ENCODE measurements around the gene ABCC2.
"Not testable (repeated sequence)": the region's sequence is repeated elsewhere in the genome, so short reads cannot be mapped to it uniquely, and the experiment has no call there.

The ABCC2 gene

DNA sequence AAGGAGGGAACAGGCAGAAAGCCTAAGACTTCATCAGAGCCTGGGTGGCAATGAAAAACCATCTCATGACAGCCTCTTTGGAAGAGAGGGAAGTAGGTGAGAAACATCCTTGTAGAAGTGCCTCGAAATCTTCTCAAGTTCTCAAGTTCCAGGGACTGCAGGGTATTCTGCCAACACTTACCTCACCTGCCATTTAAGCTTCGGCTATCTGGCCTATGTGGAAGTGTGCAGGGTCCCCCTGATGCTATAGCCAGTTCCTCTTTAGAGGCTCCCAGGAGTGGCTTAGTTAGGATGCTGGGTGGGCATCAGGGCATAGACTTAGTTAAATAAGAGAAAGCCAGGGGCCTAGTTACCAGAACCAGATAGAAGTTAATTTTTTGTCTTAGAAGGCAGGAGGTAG, 27.0 kb downstream of the ABCC2 start:
- no peak for DNase-seq (ENCODE audit: low read depth)

GRCh38 chr10:99809931-99810615, 27.6 kb downstream of the ABCC2 start:
- DNase-seq (ENCODE audit: low read depth) = no peak

DNA sequence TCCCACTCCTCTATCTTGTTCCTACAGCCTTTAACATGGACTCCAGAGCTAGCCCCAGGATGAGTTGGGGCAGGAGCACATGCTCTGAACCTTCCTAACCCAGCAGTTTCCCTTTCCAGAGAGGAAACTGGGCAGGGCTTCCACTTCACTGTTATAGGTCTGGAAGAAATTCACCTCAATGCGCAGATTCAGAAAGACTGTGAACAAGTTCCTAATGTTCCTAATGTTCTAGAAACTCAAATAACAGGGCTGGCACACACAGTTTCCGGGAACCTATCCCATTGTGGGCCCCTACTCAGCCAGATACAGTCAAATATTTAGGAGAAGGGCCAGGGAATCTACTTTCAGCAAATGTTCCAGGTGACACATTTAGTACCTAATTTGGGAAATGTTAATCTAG, 29.7 kb downstream of the ABCC2 start:
- DNase-seq (ENCODE audit: low read depth) = no peak

GRCh38 chr10:99814143-99814542, 31.7 kb downstream of the ABCC2 start:
- DNase-seq (ENCODE audit: low read depth) = no peak

- no peak for DNase-seq (ENCODE audit: low read depth)
Measured at GRCh38 chr10:99815621-99816020, 33.2 kb downstream of the ABCC2 start.

GRCh38 chr10:99827936-99828335, 45.5 kb downstream of the ABCC2 start:
- DNase-seq (ENCODE audit: low read depth) = no peak

DNA sequence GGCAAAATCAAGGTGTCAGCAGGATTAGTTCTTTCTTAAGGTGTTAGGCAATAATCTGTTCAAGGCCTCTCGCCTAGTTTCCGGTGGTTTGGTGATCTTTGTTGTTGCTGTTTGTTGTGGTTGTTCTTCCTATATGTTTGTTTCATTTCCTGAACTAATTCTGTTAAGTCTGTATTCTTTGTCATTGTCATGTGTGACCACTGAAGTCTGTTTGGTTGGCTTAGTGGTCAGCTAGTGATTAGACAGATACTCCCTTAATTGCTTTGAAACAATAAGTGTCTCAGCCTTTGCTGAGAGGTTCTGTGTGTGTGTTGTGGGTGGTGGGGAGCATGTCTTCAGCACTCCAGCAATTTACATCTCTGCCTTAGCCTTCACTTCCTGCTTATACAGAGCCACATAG, 46.0 kb downstream of the ABCC2 start:
- no peak for DNase-seq (ENCODE audit: low read depth)

GRCh38 chr10:99832439-99832838, 50.0 kb downstream of the ABCC2 start:
- no peak for DNase-seq (ENCODE audit: low read depth)

DNA sequence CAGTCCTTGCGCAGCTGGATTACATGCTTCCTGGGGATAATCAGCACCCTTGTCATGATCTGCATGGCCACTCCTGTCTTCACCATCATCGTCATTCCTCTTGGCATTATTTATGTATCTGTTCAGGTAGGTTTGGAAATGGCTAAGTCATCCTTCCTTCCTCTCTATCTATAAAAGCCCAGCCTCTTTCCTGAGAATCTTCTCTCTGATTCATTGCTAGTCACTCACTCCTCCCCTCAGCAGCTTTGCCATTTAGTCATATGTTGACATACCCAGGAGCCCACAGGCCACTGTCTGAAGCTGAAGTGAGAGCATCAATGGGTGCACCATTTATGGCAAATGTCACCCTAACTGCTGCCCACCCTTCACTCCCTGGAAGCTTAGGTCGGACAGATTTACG, 52.0 kb downstream of the ABCC2 start:
- peak; percentile 58 for DNase-seq (ENCODE audit: low read depth)

- DNase-seq (ENCODE audit: low read depth) = no peak
Measured at GRCh38 chr10:99835947-99836346, 53.5 kb downstream of the ABCC2 start.

DNA sequence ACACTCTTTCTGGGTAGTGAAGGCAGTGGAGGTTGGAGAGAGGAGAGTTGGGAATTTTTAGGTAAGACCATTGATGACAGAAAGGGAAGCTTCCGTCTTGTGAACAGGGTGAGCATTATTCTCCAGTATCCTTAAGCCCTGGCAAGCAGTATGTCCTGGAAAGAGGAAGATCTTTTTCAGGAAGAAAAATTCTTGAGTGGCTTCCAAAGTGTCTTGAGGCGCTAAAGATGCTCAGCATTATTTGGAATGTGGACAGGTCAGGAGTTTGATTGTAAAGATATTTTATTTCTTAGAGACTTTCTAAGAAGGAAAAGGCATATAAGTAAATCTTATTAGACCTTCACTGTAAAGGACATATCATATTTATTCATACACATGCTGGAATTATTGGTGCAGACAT, 54.3 kb downstream of the ABCC2 start:
- DNase-seq (ENCODE audit: low read depth) = no peak

DNA sequence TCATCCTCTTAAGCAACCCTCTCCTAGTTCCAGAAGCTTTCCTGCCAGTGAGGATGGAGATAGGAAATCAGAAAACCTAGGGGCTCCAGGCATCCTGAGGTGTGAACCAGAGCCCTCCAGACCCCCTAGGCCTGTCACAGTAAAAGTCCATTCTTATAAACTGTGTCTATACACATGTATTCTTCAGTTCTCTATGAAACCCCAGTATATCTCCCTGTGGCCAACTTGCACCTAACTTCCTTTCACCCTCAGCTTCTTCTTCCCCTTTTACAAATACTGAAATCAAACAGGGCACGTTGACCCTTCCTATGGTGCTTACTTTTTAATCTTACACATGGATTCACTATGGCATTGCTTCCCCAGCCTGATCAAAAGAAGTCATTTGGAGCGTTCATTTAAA, 58.4 kb downstream of the ABCC2 start:
- DNase-seq (ENCODE audit: low read depth) = not testable (repeated sequence)

DNA sequence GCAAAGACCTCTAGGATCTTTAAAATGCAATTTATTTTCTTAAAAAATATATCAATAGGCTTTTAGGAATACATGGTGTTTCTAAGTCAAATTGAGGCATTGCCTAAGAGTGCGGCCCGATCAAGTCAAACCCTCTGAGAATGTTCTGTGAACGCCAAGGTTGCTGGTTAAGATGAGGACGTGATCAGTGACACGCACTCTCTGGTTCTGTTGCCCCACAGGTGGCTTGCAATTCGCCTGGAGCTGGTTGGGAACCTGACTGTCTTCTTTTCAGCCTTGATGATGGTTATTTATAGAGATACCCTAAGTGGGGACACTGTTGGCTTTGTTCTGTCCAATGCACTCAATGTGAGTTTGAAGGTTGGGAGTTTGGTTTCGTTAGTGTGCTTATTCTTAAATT, 59.3 kb downstream of the ABCC2 start:
- DNase-seq (ENCODE audit: low read depth) = no peak

DNA sequence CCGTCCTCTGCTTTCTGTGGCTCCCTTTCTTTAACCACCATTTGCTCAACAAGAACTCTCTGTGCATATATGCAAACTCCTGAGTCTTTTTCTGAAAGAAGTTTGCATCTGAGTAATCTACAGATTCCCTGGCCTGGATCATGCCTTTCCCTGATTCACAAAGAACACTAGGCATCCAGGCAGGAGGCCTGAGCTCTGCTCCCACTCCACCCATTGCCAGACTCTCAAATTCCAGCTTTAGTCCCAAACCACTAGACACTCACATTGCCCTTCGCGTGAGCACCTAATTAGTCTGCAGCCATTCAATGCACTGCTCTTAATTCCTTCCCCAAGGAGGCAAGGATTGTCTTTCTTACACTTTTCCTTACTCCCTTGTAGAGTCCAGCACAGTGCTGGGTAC, 60.9 kb downstream of the ABCC2 start:
- no peak for DNase-seq (ENCODE audit: low read depth)

GRCh38 chr10:99844433-99844955, 62.1 kb downstream of the ABCC2 start:
- DNase-seq (ENCODE audit: low read depth) = no peak

- peak; percentile 72 for DNase-seq (ENCODE audit: low read depth)
Measured at GRCh38 chr10:99845837-99846382, 63.5 kb downstream of the ABCC2 start.

- no peak for DNase-seq (ENCODE audit: low read depth)
Measured at GRCh38 chr10:99849057-99849456, 66.6 kb downstream of the ABCC2 start.

DNA sequence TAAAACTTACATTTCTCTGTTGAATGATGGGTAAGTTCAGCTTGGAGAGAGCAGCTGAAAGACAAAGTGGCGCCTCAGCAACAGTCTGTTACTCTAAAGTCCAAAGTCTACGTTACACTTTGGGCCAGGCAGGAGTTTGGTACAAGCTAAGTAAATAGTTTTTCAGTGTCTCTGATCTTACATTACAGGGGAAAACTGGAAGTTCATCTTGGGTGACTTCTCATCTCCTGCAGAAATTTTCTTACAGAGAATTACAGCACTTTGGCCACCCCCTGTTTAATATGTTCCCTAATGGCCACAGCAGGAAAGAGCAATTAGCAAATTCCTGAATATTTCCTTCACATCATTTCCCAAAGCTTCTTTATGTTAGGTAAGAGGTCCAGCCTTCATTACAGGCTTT, 67.1 kb downstream of the ABCC2 start:
- no peak for DNase-seq (ENCODE audit: low read depth)

GRCh38 chr10:99850021-99850766, 67.8 kb downstream of the ABCC2 start:
- no peak for DNase-seq (ENCODE audit: low read depth)

- no peak for DNase-seq (ENCODE audit: low read depth)
Measured at GRCh38 chr10:99850767-99851340, 68.4 kb downstream of the ABCC2 start.

DNA sequence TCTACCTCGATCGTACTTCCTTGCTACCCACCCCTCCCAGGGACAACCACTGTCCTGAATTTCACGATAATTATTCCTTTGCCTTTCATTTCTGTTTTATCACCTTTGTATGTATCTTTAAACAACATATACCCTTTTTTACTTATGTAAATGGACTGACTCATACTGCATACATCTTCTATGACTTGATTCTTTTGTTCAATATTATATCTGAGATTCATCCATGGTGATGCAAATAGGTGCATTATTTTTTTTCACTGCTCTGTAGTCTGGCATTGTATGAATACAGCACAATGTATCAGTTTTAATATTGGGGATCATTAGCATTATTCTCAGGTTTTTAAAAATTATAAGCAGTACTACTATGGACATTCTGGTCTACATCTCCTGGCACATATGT, 69.4 kb downstream of the ABCC2 start:
- no peak for DNase-seq (ENCODE audit: low read depth)

- no peak for DNase-seq (ENCODE audit: low read depth)
Measured at GRCh38 chr10:99852481-99853213, 70.2 kb downstream of the ABCC2 start.

Data from GM04503 (cell line).